Activated naive CD8-positive, alpha-beta T cell treated with anti-CD3 and anti-CD28 coated beads for 36 hours (primary cell): Measurements from ENCODE around the gene COX17. TPM values are rescaled to one million over a fixed set of nuclear protein-coding genes. Genes with fewer than 3 reads are reported as not detected.

ENCODE experiments used
- DNase-seq: peaks from one replicate; pipeline ENCODE4 v3.0.0; 2021
- H3K27ac Mint-ChIP-seq: one replicate; pipeline ENCODE4 v1.8.0; 2022; ENCODE audit warnings: mild to moderate bottlenecking, moderate library complexity, mixed read lengths
- H3K27me3 Mint-ChIP-seq: one replicate; pipeline ENCODE4 v1.8.0; 2022; ENCODE audit warnings: mild to moderate bottlenecking, mixed read lengths
- H3K36me3 Mint-ChIP-seq: one replicate; pipeline ENCODE4 v1.8.0; 2021; ENCODE audit warnings: mild to moderate bottlenecking, mixed read lengths
- H3K4me1 Mint-ChIP-seq: one replicate; pipeline ENCODE4 v1.8.0; 2021; ENCODE audit warnings: mixed read lengths
- H3K4me3 Mint-ChIP-seq: one replicate; pipeline ENCODE4 v1.8.0; 2022; ENCODE audit warnings: mild to moderate bottlenecking, moderate library complexity, mixed read lengths
- H3K9me3 Mint-ChIP-seq: one replicate; pipeline ENCODE4 v1.8.0; 2022; ENCODE audit warnings: mixed read lengths
- total RNA-seq, 2 experiments: library from RNA; stranded (reverse); gene quantifications; one replicate each; pipeline ENCODE4 v1.2.3, GENCODE V29; 2021

Gene COX17
- total RNA-seq, 2 experiments from 2014 or later, result 79.5 to 85.9 TPM

- peaks cover 7% of the 10 kb centered on the region for H3K4me1 Mint-ChIP-seq
- H3K9me3 Mint-ChIP-seq, result no peaks in the 10 kb centered on the region
- H3K27ac Mint-ChIP-seq, result no peak within 1 kb of the TSS
- no peak within 1 kb of the TSS for H3K4me3 Mint-ChIP-seq
- H3K27me3 Mint-ChIP-seq, result no peaks in the 10 kb centered on the region
- no peak for DNase-seq
- peaks cover 5% of the 10 kb centered on the region for H3K36me3 Mint-ChIP-seq
These were observed 16.4 kb downstream of the COX17 start, which contains the start of gene POPDC2 for GRCh38 chr3:119660474-119661440. TSS of gene POPDC2 (minus strand) at chr3:119660589. CDS start at chr3:119660423, 166 bp downstream.

GRCh38 chr3:119659606-119660291 is 17.5 kb downstream of the COX17 start:
- peaks cover 7% of the 10 kb centered on the region for H3K4me1 Mint-ChIP-seq
- H3K36me3 Mint-ChIP-seq, result peaks cover 3% of the 10 kb centered on the region
- H3K27ac Mint-ChIP-seq, result no peak overlapping the region
- no peaks in the 10 kb centered on the region for H3K27me3 Mint-ChIP-seq
- no peak overlapping the region for H3K4me3 Mint-ChIP-seq
- DNase-seq, result no peak
- no peaks in the 10 kb centered on the region for H3K9me3 Mint-ChIP-seq

- Mint-ChIP-seq H3K27me3 (no peaks in the 10 kb centered on the region), H3K27ac (no peak overlapping the region), H3K4me3 (no peak overlapping the region), H3K9me3 (no peaks in the 10 kb centered on the region), H3K36me3 (peaks cover 3% of the 10 kb centered on the region), H3K4me1 (peaks cover 7% of the 10 kb centered on the region)
- DNase-seq, result no peak
These were observed 18.2 kb downstream of the COX17 start for GRCh38 chr3:119658994-119659393.

DNA sequence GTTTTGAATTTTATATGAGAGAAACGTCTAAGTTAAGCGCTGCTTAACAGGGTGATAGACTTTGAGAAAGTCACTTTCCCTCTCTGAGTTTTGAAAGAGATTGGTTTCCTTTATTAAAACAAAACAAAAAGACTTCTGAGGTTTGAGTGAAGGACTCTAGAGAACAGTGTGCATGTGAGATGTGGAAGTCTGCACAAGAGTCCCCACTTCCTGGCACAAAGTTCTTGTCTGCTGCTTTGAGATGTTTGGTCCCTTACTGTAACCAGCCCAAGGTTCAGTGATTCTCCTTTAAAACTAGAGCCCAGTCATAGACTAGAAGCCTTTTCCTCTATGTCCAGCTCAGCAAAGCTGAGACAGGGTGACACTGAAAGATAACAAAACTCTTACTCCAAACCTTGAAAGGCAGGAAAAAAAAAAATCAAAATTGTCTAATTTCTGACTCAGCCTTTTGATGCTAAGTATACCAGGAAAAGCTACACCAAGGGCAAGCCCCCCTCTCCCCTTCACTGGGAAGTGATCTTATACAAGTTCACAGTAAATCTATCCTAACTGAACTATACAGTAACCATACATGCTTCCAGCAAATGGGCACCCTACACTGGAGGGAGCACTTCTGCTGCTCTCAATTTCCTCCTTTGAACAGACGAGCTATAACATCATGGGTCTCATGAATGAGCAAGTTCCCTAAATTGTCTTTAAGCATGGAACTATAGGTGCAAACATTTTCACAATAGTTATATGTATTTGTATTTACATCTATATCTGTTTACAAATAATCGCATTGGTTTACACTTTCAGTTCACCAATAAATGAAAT is 19.1 kb downstream of the COX17 start:
- Mint-ChIP-seq H3K36me3 (peaks cover 1% of the 10 kb centered on the region), H3K27me3 (no peaks in the 10 kb centered on the region), H3K4me3 (no peak overlapping the region), H3K4me1 (peaks cover 7% of the 10 kb centered on the region), H3K9me3 (no peaks in the 10 kb centered on the region), H3K27ac (peak overlapping the region; percentile 23)
- no peak for DNase-seq

DNA sequence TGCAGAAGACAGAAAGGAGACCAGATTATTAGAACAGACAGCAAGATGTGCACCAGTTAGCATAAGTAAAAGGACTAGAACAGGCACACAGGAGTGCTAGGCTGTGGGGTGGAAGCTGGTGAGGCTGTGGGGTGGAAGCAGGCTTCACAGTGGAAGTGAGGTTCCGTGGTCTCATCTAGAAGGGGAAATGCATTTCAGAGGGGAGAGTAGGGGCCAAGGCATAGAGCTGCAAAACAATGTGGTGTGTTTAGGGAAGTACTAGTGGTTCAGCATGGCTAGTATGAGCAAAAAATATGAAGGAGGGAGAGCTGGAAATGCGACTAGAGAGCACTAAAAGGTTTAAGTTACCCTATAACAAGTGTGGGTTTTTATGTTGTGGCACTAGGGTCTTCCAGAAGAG is 23.3 kb downstream of the COX17 start:
- Mint-ChIP-seq H3K9me3 (no peaks in the 10 kb centered on the region), H3K4me3 (no peak overlapping the region), H3K27me3 (no peaks in the 10 kb centered on the region), H3K36me3 (peaks cover 1% of the 10 kb centered on the region), H3K27ac (no peak overlapping the region), H3K4me1 (peaks cover 7% of the 10 kb centered on the region)
- no peak for DNase-seq

- no peak overlapping the region for H3K27ac Mint-ChIP-seq
- no peaks in the 10 kb centered on the region for H3K4me1 Mint-ChIP-seq
- no peak for DNase-seq
These were observed 24.7 kb downstream of the COX17 start for GRCh38 chr3:119652306-119653033.

DNA sequence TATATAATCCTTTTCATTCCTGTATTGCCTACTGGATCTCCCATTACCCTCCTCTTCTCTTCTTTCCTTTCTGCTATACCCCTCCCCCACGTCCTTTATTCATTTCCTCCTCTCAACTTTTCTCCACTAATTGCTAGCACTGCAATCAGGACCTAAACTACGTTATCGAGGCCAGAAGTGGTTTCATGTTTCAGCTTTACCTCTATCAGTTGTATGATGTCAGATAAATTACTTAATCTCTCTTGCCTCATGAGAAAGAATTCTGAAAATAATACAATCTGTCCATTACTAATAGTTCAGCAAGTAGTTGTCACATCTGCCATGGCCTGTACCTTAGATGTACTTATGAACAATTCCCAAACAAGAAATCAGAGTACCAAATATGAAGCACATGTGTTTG is 27.4 kb downstream of the COX17 start:
- no peaks in the 10 kb centered on the region for H3K9me3 Mint-ChIP-seq

More at GRCh38 chr3:119652306-119653033, 24.7 kb downstream of the COX17 start:
- Mint-ChIP-seq H3K9me3 (no peaks in the 10 kb centered on the region), H3K4me3 (no peak overlapping the region), H3K27me3 (no peaks in the 10 kb centered on the region), H3K36me3 (peaks cover 1% of the 10 kb centered on the region)

DNA sequence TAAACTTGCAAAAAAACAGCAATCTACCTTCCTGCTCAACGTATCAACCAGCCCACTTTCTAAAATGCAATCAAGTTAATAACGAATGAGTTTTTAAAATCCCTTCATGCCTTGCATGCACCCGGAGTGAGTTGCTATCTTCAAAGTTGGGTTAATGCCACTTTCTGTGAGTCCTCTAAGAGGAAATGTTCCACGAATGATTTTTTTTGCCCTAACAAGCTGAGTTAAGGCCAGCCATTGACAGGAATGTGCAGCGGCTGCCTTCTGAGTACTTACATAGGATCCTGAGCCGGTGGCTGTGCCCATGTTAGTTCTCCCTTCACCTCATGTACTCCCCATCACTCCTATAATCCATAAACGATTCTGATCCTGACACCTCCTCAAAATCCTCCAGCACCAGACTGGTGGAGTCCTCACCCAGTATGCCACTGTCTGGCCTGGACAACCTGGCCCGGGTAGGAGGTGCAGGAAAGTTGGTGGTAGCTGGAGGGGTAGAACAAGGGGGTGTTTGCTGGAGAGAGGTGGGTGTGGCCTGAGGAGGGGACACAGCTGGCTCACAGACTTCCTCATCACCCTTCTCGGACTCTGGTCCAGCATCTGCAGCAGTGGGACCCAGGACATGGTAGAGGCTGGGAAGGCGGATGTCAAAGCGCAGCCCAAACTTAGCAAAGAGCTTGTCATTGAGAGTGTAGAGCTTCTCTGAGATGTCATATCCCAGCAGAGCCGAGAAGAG is 29.2 kb downstream of the COX17 start:
- Mint-ChIP-seq H3K36me3 (no peaks in the 10 kb centered on the region), H3K4me3 (no peak overlapping the region), H3K9me3 (no peaks in the 10 kb centered on the region), H3K27me3 (no peaks in the 10 kb centered on the region), H3K27ac (no peak overlapping the region), H3K4me1 (peaks cover 5% of the 10 kb centered on the region)
- DNase-seq, result no peak

More for the DNA sequence above, 27.4 kb downstream of the COX17 start:
- no peaks in the 10 kb centered on the region for H3K27me3 Mint-ChIP-seq
- H3K4me1 Mint-ChIP-seq, result no peaks in the 10 kb centered on the region
- H3K36me3 Mint-ChIP-seq, result no peaks in the 10 kb centered on the region
- H3K27ac Mint-ChIP-seq, result no peak overlapping the region
- no peak overlapping the region for H3K4me3 Mint-ChIP-seq
- no peak for DNase-seq

- no peak for DNase-seq
- H3K4me1 Mint-ChIP-seq, result peaks cover 14% of the 10 kb centered on the region
- H3K27ac Mint-ChIP-seq, result no peak overlapping the region
- H3K9me3 Mint-ChIP-seq, result no peaks in the 10 kb centered on the region
- no peaks in the 10 kb centered on the region for H3K27me3 Mint-ChIP-seq
- peaks cover 2% of the 10 kb centered on the region for H3K36me3 Mint-ChIP-seq
- no peak overlapping the region for H3K4me3 Mint-ChIP-seq
These were observed 30.0 kb downstream of the COX17 start for GRCh38 chr3:119647171-119647570.

DNA sequence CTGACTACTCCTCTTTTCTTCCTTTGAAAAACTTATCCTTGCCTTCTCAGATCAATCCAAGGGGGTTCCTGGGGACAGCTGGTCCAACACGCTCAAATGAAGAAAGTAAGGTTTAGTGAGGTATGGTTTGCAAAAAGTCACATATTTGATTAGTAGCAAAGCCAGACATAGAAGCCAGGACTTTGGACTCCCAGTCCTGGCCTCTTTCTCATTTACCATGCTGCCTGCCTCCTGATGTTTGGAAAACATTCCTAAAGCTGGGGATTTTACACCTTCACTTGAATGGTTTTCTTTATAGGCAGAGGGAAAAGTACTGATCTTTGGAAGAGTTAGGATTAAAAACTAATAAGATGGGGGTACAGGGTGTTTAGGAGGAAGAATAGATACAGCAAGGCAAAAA is 31.4 kb downstream of the COX17 start:
- DNase-seq, result no peak
- Mint-ChIP-seq H3K36me3 (peaks cover 13% of the 10 kb centered on the region), H3K9me3 (peaks cover 5% of the 10 kb centered on the region), H3K4me1 (peaks cover 14% of the 10 kb centered on the region), H3K4me3 (no peak overlapping the region), H3K27me3 (no peaks in the 10 kb centered on the region), H3K27ac (no peak overlapping the region)

DNA sequence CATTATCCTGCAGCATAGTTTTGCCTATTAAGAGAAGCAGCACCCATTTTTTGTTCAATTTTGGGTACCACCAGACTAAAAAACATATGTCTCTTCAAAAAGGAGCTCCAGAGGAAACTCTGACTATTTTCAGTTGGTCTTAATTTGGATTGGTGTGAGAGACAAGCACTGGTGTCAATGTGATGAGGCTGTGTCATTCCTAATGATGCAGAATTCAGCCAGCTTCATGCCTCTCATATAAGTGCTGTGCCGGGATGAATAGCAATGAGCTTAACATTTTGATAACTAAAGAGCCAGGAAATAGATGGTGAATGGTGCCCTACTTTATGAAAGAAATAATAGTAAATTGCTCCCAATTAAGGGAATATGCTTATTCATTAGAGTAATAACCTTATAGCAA is 32.7 kb downstream of the COX17 start:
- H3K27ac Mint-ChIP-seq, result no peak overlapping the region
- no peak overlapping the region for H3K4me3 Mint-ChIP-seq
- peaks cover 8% of the 10 kb centered on the region for H3K9me3 Mint-ChIP-seq
- DNase-seq, result no peak
- H3K4me1 Mint-ChIP-seq, result peaks cover 18% of the 10 kb centered on the region
- no peaks in the 10 kb centered on the region for H3K27me3 Mint-ChIP-seq
- H3K36me3 Mint-ChIP-seq, result peaks cover 24% of the 10 kb centered on the region

GRCh38 chr3:119643528-119643927 is 33.7 kb downstream of the COX17 start:
- DNase-seq, result no peak
- no peak overlapping the region for H3K4me3 Mint-ChIP-seq
- H3K4me1 Mint-ChIP-seq, result peaks cover 28% of the 10 kb centered on the region
- H3K27me3 Mint-ChIP-seq, result no peaks in the 10 kb centered on the region
- no peak overlapping the region for H3K27ac Mint-ChIP-seq
- H3K36me3 Mint-ChIP-seq, result peaks cover 31% of the 10 kb centered on the region
- H3K9me3 Mint-ChIP-seq, result peaks cover 8% of the 10 kb centered on the region

- no peak for DNase-seq
- Mint-ChIP-seq H3K4me3 (no peak overlapping the region), H3K27ac (no peak overlapping the region), H3K27me3 (no peaks in the 10 kb centered on the region), H3K9me3 (peaks cover 8% of the 10 kb centered on the region), H3K4me1 (peaks cover 33% of the 10 kb centered on the region), H3K36me3 (peaks cover 36% of the 10 kb centered on the region)
These were observed 34.3 kb downstream of the COX17 start for GRCh38 chr3:119642746-119643473.
